SK-N-SH (cell line): ENCODE measurements around the gene CUX1. TPM values are rescaled to one million over a fixed set of nuclear protein-coding genes. Genes with fewer than 3 reads are reported as not detected.

Experiments
- CTCF ChIA-PET: fragments of 300-600, 350-600 bp; formaldehyde crosslinking; extraction: SDS; loops from one replicate; lab custom pipeline; 2021; lab: Yijun Ruan, JAX
- POLR2A ChIA-PET: fragments of 350-600 bp; sonication (Branson Sonifier 250); formaldehyde crosslinking; extraction: SDS; loops from one replicate; lab custom pipeline; 2020; ENCODE audit warnings: antibody characterized with exemption, inconsistent platforms; lab: Yijun Ruan, JAX
- DNase-seq: peaks from one replicate; pipeline ENCODE4 v3.0.0; 2012
- H2AFZ ChIP-seq: fragments of 200-600 bp; sonication (generic); 2 replicates; pipeline ENCODE4 v1.8.1; 2016; ENCODE audit warnings: antibody characterized with exemption, mild to moderate bottlenecking, low read depth
- H3F3A ChIP-seq: fragments of 200-600 bp; sonication (generic); replicated peaks from 2 replicates; pipeline ENCODE3; 2016; ENCODE audit warnings: antibody characterized with exemption, mild to moderate bottlenecking; ENCODE audit not compliant: insufficient read depth
- H3K27ac ChIP-seq, 2 experiments: fragments of 200-500 bp in 1 of 2; fragments of 200-600 bp in 1 of 2; sonication (Bioruptor generic) in 1 of 2; sonication (generic), shearing (Covaris generic) in 1 of 2; 2 replicates each; pipeline versions ENCODE4 v1.5.1 to v1.6.1; 2014 to 2016; ENCODE audit warnings: low read depth in 2 of 2, inconsistent platforms in 1 of 2, low read length in 1 of 2, mild to moderate bottlenecking in 1 of 2, mixed read lengths in 1 of 2
- H3K27me3 ChIP-seq: fragments of 200-600 bp; sonication (generic), shearing (Covaris generic); 2 replicates; pipeline ENCODE4 v1.6.1; 2016; ENCODE audit warnings: mixed run types; ENCODE audit not compliant: insufficient read depth
- H3K36me3 ChIP-seq, 2 experiments: fragments of 200-500 bp in 1 of 2; fragments of 200-600 bp in 1 of 2; sonication (Bioruptor generic) in 1 of 2; sonication (generic) in 1 of 2; replicated peaks in 1 of 2; 2 replicates each; pipeline versions ENCODE3 to v1.5.1; 2014 to 2016; ENCODE audit warnings: low read length in 1 of 2, mild to moderate bottlenecking in 1 of 2; ENCODE audit not compliant: insufficient read depth in 2 of 2, control insufficient read depth in 1 of 2
- H3K4me1 ChIP-seq, 2 experiments: fragments of 200-500 bp in 1 of 2; fragments of 200-600 bp in 1 of 2; sonication (Bioruptor generic) in 1 of 2; sonication (generic), shearing (Covaris generic) in 1 of 2; 2 replicates each; pipeline versions ENCODE4 v1.5.1 to v1.6.1; 2014 to 2016; ENCODE audit warnings: low read depth in 1 of 2, low read length in 1 of 2, mixed run types in 1 of 2; ENCODE audit not compliant: insufficient read depth in 2 of 2, control insufficient read depth in 1 of 2
- H3K4me2 ChIP-seq: fragments of 200-600 bp; sonication (generic), shearing (Covaris generic); 2 replicates; pipeline ENCODE4 v1.6.1; 2017; ENCODE audit warnings: mixed run types
- H3K4me3 ChIP-seq, 2 experiments: fragments of 200-500 bp in 1 of 2; fragments of 200-600 bp in 1 of 2; sonication (Bioruptor generic) in 1 of 2; sonication (generic), shearing (Covaris generic) in 1 of 2; 2 replicates each; pipeline versions ENCODE4 v1.5.1 to v1.8.1; 2014 to 2016; ENCODE audit warnings: low read depth in 2 of 2, inconsistent platforms in 1 of 2, low read length in 1 of 2, mild to moderate bottlenecking in 1 of 2, mixed read lengths in 1 of 2, moderate library complexity in 1 of 2
- H3K79me2 ChIP-seq: fragments of 200-600 bp; sonication (generic); 2 replicates; pipeline ENCODE4 v1.8.1; 2017; ENCODE audit warnings: mild to moderate bottlenecking; ENCODE audit not compliant: insufficient read depth
- H3K9ac ChIP-seq: fragments of 200-600 bp; sonication (generic); 2 replicates; pipeline ENCODE4 v1.6.1; 2017; ENCODE audit warnings: mixed run types
- H3K9me2 ChIP-seq: fragments of 200-600 bp; sonication (generic); 2 replicates; pipeline ENCODE4 v1.6.1; 2017; ENCODE audit warnings: mixed run types
- H3K9me3 ChIP-seq: fragments of 200-600 bp; sonication (generic); 2 replicates; pipeline ENCODE4 v1.6.1; 2017; ENCODE audit warnings: mixed run types, mild to moderate bottlenecking, moderate library complexity
- H4K20me1 ChIP-seq: fragments of 200-600 bp; sonication (generic); 2 replicates; pipeline ENCODE4 v1.6.1; 2017; ENCODE audit warnings: mild to moderate bottlenecking, mixed run types; ENCODE audit not compliant: insufficient read depth
- EP300 ChIP-seq, 2 experiments: IDR thresholded peaks; 2 replicates each; pipeline versions ENCODE4 v1.4.0 to v1.6.1; 2012; ENCODE audit warnings: borderline replicate concordance in 1 of 2, low read depth in 1 of 2, low read length in 1 of 2
- GATA2 ChIP-seq: sonication (generic); formaldehyde crosslinking; IDR thresholded peaks from 2 replicates; pipeline ENCODE4 v1.5.0; 2020; ENCODE audit warnings: mild to moderate bottlenecking, missing genetic modification reagents
- IRF3 ChIP-seq: fragments of 150-350 bp; IDR thresholded peaks from 2 replicates; pipeline ENCODE4 v1.6.1; 2016; ENCODE audit warnings: mild to moderate bottlenecking, low read depth, low read length
- MEF2A ChIP-seq: IDR thresholded peaks from 2 replicates; pipeline ENCODE4 v1.4.0; 2012; ENCODE audit warnings: low read depth, borderline replicate concordance
- RFX5 ChIP-seq: IDR thresholded peaks from 2 replicates; pipeline ENCODE4 v1.6.1; 2012; ENCODE audit warnings: mild to moderate bottlenecking, improper control_type of control experiment, low read length
- RXRA ChIP-seq: IDR thresholded peaks from 2 replicates; pipeline ENCODE4 v1.4.0; 2012; ENCODE audit warnings: low read depth, mild to moderate bottlenecking, borderline replicate concordance
- SMC3 ChIP-seq: IDR thresholded peaks from 2 replicates; pipeline ENCODE4 v1.6.1; 2012; ENCODE audit warnings: low read depth, low read length, improper control_type of control experiment
- USF2 ChIP-seq: fragments of 150-350 bp; IDR thresholded peaks from 2 replicates; pipeline ENCODE4 v1.6.1; 2017; ENCODE audit warnings: antibody characterized with exemption, low read length, low read depth, borderline replicate concordance
- WGBS: methylation state at CpG from one replicate; pipeline ENCODE4 v1.1.6; 2017; ENCODE audit warnings: low lambda C conversion rate; 5-methylcytosine and 5-hydroxymethylcytosine counted together
- polyA plus RNA-seq, 3 experiments: library from polyadenylated mRNA; depleted of rRNA; stranded (reverse); fragments of >200 nt; gene quantifications; 2 replicates each; pipeline ENCODE4 v1.2.3, GENCODE V29; 2012

CUX1 gene
- polyA plus RNA-seq, 1 of the 3 experiments (the other 2 are of a cell fraction), result 68.6 TPM

DNA sequence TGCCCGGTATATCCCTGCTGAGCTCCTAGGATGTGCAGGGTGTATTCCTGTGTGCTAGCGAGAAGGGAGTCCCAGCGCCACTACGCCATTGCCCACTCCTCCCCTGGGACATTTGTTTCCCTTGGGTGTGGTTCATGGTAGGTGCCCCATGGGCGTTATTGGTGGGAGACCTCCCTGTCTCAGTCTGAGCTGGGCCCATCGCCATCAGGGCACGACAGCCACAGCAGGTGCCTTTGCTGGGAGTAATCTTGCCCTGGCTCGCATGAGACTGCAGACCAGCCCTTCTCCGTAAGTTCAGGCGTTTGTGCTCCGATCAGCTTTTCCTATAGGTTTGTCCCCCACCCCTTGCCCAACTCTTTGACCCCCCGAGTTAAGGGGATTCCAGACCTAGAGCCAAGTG is 332.0 kb downstream of the CUX1 start:
- Histone ChIP-seq H3K4me3 (no peak overlapping the region), H3F3A (no peaks in the 10 kb centered on the region), H3K4me2 (no peak overlapping the region), H4K20me1 (no peaks in the 10 kb centered on the region), H3K9me2 (no peaks in the 10 kb centered on the region), H3K79me2 (no peaks in the 10 kb centered on the region), H3K27ac (no peak overlapping the region), H3K9me3 (no peaks in the 10 kb centered on the region), H3K27me3 (no peaks in the 10 kb centered on the region), H3K9ac (no peak overlapping the region), H2AFZ (no peak overlapping the region), H3K36me3 (peaks cover 6 to 8% of the 10 kb centered on the region in 2 experiments), H3K4me1 (peaks cover 0 to 2% of the 10 kb centered on the region in 2 experiments; a peak in 1 of 4 replicates)
- DNase-seq, result no peak
- no peak for TF ChIP-seq IRF3
- TF ChIP-seq GATA2, result no peak
- no peak for TF ChIP-seq MEF2A
- TF ChIP-seq EP300 (IDR thresholded peaks at IDR 0.05; ENCODE audit: borderline replicate concordance in 1 of 2, low read depth in 1 of 2, low read length in 1 of 2), result no peak
- CTCF ChIA-PET, result interaction anchor here (1.0 kb wide), 1 partner anchor 10 kb away, joined by 3 read pairs; no protein-coding TSS in a partner anchor
- WGBS, result 89% methylated on average over 11 of the region's 12 CpGs
- POLR2A ChIA-PET, result interaction anchor here (0.6 kb wide), 1 partner anchor 141 kb away, joined by 5 read pairs; no protein-coding TSS in a partner anchor

DNA sequence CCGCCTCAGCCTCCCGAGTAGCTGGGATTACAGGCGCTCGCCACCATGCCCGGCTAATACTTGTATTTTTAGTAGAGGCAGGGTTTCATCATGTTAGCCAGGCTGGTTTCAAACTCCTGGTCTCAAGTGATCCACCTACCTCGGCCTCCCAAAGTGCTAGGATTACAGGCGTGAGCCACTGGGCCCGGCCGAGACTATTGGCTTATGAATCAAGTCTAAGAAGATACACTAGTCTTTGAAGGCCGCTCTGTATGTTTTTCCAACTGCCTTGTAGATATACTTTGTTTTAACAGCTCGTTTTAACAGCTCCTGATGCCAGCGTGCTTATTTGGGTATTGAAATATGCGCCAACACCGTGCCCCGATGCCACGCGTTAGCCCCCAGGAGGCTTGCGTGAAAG is 332.8 kb downstream of the CUX1 start:
- H3K27me3 ChIP-seq, result no peaks in the 10 kb centered on the region
- TF ChIP-seq RXRA (no peak), USF2 (no peak), SMC3 (no peak), GATA2 (no peak), RFX5 (no peak)
- no peak for DNase-seq
- 98% methylated on average over 18 of the region's 18 CpGs for WGBS
- H3K4me2 ChIP-seq, result no peak overlapping the region
- ChIA-PET CTCF (interaction anchor here (1.0 kb wide), 1 partner anchor 11 kb away, joined by 3 read pairs; no protein-coding TSS in a partner anchor), POLR2A (no interaction called here)
- H3K9me2 ChIP-seq, result no peaks in the 10 kb centered on the region
- H3K4me1 ChIP-seq, result peaks cover 0 to 2% of the 10 kb centered on the region in 2 experiments; a peak in 1 of 4 replicates
- no peaks in the 10 kb centered on the region for H3K79me2 ChIP-seq
- no peak overlapping the region for H3K4me3 ChIP-seq
- H2AFZ ChIP-seq, result no peak overlapping the region
- no peaks in the 10 kb centered on the region for H3F3A ChIP-seq
- H3K9ac ChIP-seq, result no peak overlapping the region
- no peak overlapping the region for H3K27ac ChIP-seq
- no peaks in the 10 kb centered on the region for H3K9me3 ChIP-seq
- no peaks in the 10 kb centered on the region for H4K20me1 ChIP-seq
- H3K36me3 ChIP-seq, result peaks cover 6 to 8% of the 10 kb centered on the region in 2 experiments
